A375 (cell line): Measurements from ENCODE around the gene CCDC8. TPM values are rescaled to one million over a fixed set of nuclear protein-coding genes. Genes with fewer than 3 reads are reported as not detected.

ENCODE experiments used
- total RNA-seq: library from RNA; depleted of rRNA; stranded (reverse); fragments of >200 nt; shearing (Covaris generic); gene quantifications from 2 replicates; pipeline ENCODE4 v1.2.3, GENCODE V29; 2014; rRNA removed

CCDC8 gene
- total RNA-seq = not detected in 2 replicates

DNA sequence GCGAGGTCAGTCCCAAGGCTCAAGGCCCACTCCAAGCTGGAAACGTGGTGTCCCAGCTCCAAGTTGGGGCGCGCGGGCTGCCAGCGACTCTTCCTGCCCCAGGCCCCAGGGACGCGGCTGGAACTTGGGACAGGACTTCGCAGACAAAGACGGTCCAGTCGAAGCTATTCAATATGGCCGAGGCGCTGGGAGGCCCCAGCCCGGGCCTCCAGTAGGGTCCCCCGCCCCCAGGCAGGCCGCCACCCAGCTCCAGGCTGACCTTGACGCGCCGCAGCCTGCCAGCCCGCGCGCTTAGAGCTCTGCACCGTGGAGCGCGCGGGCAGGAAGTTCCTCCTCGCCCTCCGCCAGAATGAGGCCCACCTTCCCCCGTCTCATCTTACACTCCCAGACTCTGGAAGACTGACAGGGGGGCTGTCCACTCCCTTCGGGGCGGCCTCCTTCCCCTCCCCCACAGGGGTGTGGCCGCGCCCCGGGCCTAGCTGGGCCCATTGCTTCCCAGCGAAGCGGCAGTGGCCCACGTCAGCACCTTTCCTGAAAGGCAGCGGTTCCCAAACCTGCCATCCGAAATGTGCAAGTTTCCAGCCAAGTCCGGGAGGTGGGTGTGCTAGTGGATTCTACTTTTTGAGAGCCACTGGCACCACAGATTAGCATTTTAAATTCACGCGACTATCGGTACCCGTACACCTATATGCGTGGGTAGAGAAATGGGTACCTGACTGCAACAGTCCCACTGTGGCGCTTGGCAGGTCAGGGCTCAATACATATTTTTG lies at the start of gene CCDC8:
TSS of gene CCDC8 (minus strand) at position 303 of the 770 bp plus-strand sequence. CDS start 754 bp downstream, outside the sequence.

DNA sequence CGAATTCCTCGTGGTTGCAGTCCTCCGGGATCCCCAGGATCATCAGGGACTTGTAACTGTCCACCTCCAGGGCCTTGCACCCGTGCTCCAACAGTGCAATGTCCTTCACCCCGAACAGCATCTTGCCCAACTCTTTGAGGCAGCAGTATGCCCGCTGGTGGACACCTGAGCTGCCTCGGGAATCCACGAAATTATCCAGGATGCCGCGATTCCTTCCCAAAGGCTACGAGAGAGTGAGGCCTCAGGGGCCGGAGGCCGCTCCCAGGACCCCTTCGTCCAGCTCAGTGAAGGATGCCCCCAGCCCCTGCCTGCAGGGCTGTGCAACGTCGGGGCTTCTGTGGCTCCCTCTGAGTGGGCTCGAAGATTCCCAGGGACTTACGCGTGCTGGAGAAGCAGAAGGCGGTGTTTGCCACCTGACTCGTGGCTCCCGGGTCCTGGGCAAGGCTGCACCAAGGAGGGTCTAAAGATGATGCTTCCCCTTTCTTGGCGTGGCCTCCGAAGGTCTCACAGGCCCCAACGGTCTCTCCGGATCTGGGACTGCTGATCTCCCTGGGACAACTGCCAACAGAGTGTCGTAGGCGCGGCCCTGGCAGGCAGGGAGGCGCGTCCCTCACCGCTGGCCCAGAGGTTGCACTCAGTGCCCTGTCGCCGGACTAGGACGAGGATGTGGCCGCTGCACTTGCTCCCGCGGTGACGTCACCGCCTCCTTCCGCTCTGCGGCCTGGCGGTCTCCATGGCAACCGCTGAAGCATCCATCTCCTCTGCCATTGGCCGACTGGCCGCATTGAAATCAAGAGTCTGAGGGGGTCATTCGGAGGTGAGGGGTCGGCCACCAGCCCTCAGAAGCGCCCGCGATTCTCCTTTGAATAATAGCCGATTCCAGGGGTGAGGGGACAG lies 15.1 kb upstream of the CCDC8 start, which contains the start of gene PNMA8C:
TSS of gene PNMA8C (minus strand) at position 698 of the 897 bp plus-strand sequence. CDS start at position 121, 577 bp downstream.

Other genes starting within 250 kb of the CCDC8 start
- gene IGFL1, start 183.8 kb downstream of the CCDC8 start, total RNA-seq = not detected in 2 replicates
- not detected in 2 replicates for gene HIF3A, start 116.5 kb downstream of the CCDC8 start, total RNA-seq
- gene PPP5C, start 66.5 kb downstream of the CCDC8 start, total RNA-seq = 102 and 109 TPM in 2 replicates
- 0.04 TPM in 1 of 2 replicates, not detected in the other for gene PNMA8C, start 15.4 kb upstream of the CCDC8 start, total RNA-seq
- 27.8 and 32.1 TPM in 2 replicates for gene PNMA8A, start 58.0 kb upstream of the CCDC8 start, total RNA-seq
- gene PNMA8B, start 82.3 kb upstream of the CCDC8 start, total RNA-seq = 0.04 TPM in 1 of 2 replicates, not detected in the other
- 104 and 125 TPM in 2 replicates for gene CALM3, start 187.8 kb upstream of the CCDC8 start, total RNA-seq
- gene PTGIR, start 211.5 kb upstream of the CCDC8 start, total RNA-seq = 0.32 TPM in 1 of 2 replicates, not detected in the other
- not detected in 2 replicates for gene GNG8, start 222.6 kb upstream of the CCDC8 start, total RNA-seq
- gene DACT3, start 247.6 kb upstream of the CCDC8 start, total RNA-seq = 0.24 and 0.45 TPM in 2 replicates